ENCODE results near the gene PEAR1.

Gene PEAR1

GRCh38 chr1:156958247-156958714 lies 64.8 kb downstream of the PEAR1 start:
- no peak for TF ChIP-seq SPI1 (IDR thresholded peaks at IDR 0.05; ENCODE audit: borderline replicate concordance, low read depth)
- no peak for TF ChIP-seq CTCF (IDR thresholded peaks at IDR 0.05; ENCODE audit: insufficient read depth, low read length)
- TF ChIP-seq, protein P1, sequence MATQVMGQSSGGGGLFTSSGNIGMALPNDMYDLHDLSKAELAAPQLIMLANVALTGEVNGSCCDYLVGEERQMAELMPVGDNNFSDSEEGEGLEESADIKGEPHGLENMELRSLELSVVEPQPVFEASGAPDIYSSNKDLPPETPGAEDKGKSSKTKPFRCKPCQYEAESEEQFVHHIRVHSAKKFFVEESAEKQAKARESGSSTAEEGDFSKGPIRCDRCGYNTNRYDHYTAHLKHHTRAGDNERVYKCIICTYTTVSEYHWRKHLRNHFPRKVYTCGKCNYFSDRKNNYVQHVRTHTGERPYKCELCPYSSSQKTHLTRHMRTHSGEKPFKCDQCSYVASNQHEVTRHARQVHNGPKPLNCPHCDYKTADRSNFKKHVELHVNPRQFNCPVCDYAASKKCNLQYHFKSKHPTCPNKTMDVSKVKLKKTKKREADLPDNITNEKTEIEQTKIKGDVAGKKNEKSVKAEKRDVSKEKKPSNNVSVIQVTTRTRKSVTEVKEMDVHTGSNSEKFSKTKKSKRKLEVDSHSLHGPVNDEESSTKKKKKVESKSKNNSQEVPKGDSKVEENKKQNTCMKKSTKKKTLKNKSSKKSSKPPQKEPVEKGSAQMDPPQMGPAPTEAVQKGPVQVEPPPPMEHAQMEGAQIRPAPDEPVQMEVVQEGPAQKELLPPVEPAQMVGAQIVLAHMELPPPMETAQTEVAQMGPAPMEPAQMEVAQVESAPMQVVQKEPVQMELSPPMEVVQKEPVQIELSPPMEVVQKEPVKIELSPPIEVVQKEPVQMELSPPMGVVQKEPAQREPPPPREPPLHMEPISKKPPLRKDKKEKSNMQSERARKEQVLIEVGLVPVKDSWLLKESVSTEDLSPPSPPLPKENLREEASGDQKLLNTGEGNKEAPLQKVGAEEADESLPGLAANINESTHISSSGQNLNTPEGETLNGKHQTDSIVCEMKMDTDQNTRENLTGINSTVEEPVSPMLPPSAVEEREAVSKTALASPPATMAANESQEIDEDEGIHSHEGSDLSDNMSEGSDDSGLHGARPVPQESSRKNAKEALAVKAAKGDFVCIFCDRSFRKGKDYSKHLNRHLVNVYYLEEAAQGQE (IDR thresholded peaks at IDR 0.05; ENCODE audit: insufficient replicate concordance, low read depth): no peak
- no peak for TF ChIP-seq GABPA (IDR thresholded peaks at IDR 0.05; ENCODE audit: low read depth)
- TF ChIP-seq POLR2AphosphoS5 (IDR thresholded peaks at IDR 0.05; ENCODE audit: low read depth): no peak
- Histone ChIP-seq H3K4me3 (replicated peaks; ENCODE audit: insufficient read depth, low read length) (no peak overlapping the region), H3K27ac (replicated peaks) (no peak overlapping the region), H3K27me3 (ENCODE audit: insufficient read depth, poor library complexity, severe bottlenecking) (no peaks in the 10 kb centered on the region)
- peak in 1 of 2 experiments; percentile 2 for DNase-seq (ENCODE audit: low read depth in 1 of 2, low spot score in 1 of 2)

GRCh38 chr1:156959414-156959813 lies 65.9 kb downstream of the PEAR1 start:
- H3K4me3 ChIP-seq (replicated peaks; ENCODE audit: insufficient read depth, low read length): no peak overlapping the region
- H3K27ac ChIP-seq (replicated peaks): no peak overlapping the region
- TF ChIP-seq POLR2AphosphoS5 (IDR thresholded peaks at IDR 0.05; ENCODE audit: low read depth) (no peak), SPI1 (IDR thresholded peaks at IDR 0.05; ENCODE audit: borderline replicate concordance, low read depth) (no peak), GABPA (IDR thresholded peaks at IDR 0.05; ENCODE audit: low read depth) (no peak), CTCF (IDR thresholded peaks at IDR 0.05; ENCODE audit: insufficient read depth, low read length) (no peak)
- TF ChIP-seq, protein P1 (IDR thresholded peaks at IDR 0.05; ENCODE audit: insufficient replicate concordance, low read depth): no peak
- H3K27me3 ChIP-seq (ENCODE audit: insufficient read depth, poor library complexity, severe bottlenecking): no peaks in the 10 kb centered on the region
- DNase-seq (ENCODE audit: low read depth in 1 of 2, low spot score in 1 of 2): no peak

GRCh38 chr1:156959925-156960324 lies 66.4 kb downstream of the PEAR1 start:
- H3K27ac ChIP-seq (replicated peaks): no peak overlapping the region
- H3K27me3 ChIP-seq (ENCODE audit: insufficient read depth, poor library complexity, severe bottlenecking): no peaks in the 10 kb centered on the region
- no peak overlapping the region for H3K4me3 ChIP-seq (replicated peaks; ENCODE audit: insufficient read depth, low read length)
- TF ChIP-seq POLR2AphosphoS5 (IDR thresholded peaks at IDR 0.05; ENCODE audit: low read depth) (no peak), GABPA (IDR thresholded peaks at IDR 0.05; ENCODE audit: low read depth) (no peak), SPI1 (IDR thresholded peaks at IDR 0.05; ENCODE audit: borderline replicate concordance, low read depth) (no peak), CTCF (IDR thresholded peaks at IDR 0.05; ENCODE audit: insufficient read depth, low read length) (no peak)
- TF ChIP-seq, protein P1 (IDR thresholded peaks at IDR 0.05; ENCODE audit: insufficient replicate concordance, low read depth): no peak
- DNase-seq (ENCODE audit: low read depth in 1 of 2, low spot score in 1 of 2): no peak
